ENCODE data around the gene MILR1.

The MILR1 gene

DNA sequence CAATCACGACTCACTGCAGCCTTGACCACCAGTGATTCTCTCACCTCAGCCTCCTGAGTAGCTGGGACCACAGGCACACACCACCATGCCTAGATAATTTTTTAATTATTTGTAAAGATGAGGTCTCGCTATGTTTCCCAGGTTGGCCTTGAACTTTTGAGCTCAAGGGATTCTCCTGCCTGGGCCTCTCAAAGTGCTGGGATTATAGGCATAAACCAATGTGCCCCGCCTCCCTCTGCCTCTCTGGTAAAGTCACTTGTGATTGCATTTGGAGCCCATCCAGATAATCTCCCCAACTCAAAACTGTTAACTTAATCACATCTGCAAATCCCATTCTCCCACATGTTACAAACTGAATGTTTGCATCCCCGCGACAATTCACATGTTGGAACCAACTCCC is 46.4 kb upstream of the MILR1 start:
- no peaks in the 10 kb centered on the region for H3K9me3 ChIP-seq
- no peak for TF ChIP-seq CTCF (IDR thresholded peaks at IDR 0.05; ENCODE audit: low read depth, low read length)
- no peaks in the 10 kb centered on the region for H3K4me1 ChIP-seq
- H3K36me3 ChIP-seq, result no peaks in the 10 kb centered on the region
- DNase-seq, result no peak
- H3K27me3 ChIP-seq, result no peaks in the 10 kb centered on the region
- no peak overlapping the region for H3K4me3 ChIP-seq (ENCODE audit: low read depth, low read length)

DNA sequence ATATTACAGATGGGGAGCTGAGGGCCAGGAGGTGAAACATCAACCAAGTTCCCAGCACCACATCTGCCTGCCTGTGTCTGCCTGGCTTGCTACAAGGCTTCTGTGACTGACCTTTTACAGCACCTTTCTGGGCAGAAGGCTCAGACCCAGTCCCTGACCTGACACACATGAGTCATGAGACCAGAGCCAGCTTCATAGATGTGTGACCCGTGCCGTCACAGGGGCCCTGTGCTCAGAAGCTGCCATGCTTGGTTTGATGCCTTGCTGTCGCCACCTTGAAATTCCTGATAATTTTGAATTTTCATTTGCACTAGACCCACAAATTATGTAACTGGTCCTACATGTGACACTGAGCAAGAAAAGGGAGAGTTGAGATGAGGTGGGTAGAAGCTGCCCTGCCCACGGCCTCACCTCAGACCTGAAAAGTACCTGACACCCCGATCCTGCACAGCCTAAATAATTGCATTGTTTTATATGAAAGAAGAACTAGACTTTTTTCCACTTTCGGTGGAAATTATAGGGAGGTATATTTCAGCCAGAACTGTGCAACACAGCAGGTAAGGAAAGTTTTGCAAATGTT is 44.9 kb upstream of the MILR1 start:
- H3K36me3 ChIP-seq, result no peaks in the 10 kb centered on the region
- DNase-seq, result no peak
- no peak overlapping the region for H3K4me3 ChIP-seq (ENCODE audit: low read depth, low read length)
- TF ChIP-seq CTCF (IDR thresholded peaks at IDR 0.05; ENCODE audit: low read depth, low read length), result no peak
- no peaks in the 10 kb centered on the region for H3K4me1 ChIP-seq
- no peaks in the 10 kb centered on the region for H3K9me3 ChIP-seq
- H3K27me3 ChIP-seq, result no peaks in the 10 kb centered on the region

GRCh38 chr17:64406321-64407200 is 42.4 kb upstream of the MILR1 start:
- Histone ChIP-seq H3K4me3 (ENCODE audit: low read depth, low read length) (no peak overlapping the region), H3K4me1 (no peaks in the 10 kb centered on the region), H3K9me3 (no peaks in the 10 kb centered on the region), H3K27me3 (no peaks in the 10 kb centered on the region), H3K36me3 (no peaks in the 10 kb centered on the region)
- no peak for DNase-seq
- no peak for TF ChIP-seq CTCF (IDR thresholded peaks at IDR 0.05; ENCODE audit: low read depth, low read length)

DNA sequence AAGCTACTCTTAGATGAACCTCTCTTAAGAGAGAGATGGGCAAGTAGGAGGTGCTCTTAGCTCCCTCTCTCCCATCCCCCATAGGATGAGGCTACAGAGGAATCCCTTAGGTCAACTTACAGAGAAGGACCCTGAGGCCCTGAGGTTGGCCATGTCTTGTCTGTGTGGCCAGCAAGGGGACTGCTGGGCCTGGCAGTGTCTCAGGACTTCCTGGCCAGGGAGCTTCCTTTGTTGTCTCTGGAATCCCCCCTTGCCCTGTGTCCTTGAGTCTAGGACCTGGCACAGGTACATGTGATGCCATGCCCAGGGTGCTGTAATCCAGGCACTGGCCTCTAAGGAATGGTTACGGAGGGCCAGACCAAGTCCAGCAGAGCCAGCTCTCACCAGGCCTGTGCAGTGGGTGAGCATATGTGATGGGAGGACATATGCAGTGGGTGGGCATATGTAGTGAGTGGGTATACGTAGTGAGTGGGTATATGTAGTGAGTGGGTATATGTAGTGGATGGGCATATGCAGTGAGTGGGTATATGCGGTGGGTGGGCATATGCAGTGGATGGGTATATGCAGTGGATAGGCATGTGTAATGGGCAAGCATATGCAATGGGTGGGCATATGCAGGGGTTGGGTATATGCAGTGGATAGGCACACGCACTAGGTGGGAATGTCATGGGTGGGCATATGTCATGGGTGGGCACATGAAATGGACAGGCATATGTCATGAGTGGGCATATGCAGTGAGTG is 38.0 kb upstream of the MILR1 start:
- H3K4me3 ChIP-seq (ENCODE audit: low read depth, low read length), result no peak overlapping the region

DNA sequence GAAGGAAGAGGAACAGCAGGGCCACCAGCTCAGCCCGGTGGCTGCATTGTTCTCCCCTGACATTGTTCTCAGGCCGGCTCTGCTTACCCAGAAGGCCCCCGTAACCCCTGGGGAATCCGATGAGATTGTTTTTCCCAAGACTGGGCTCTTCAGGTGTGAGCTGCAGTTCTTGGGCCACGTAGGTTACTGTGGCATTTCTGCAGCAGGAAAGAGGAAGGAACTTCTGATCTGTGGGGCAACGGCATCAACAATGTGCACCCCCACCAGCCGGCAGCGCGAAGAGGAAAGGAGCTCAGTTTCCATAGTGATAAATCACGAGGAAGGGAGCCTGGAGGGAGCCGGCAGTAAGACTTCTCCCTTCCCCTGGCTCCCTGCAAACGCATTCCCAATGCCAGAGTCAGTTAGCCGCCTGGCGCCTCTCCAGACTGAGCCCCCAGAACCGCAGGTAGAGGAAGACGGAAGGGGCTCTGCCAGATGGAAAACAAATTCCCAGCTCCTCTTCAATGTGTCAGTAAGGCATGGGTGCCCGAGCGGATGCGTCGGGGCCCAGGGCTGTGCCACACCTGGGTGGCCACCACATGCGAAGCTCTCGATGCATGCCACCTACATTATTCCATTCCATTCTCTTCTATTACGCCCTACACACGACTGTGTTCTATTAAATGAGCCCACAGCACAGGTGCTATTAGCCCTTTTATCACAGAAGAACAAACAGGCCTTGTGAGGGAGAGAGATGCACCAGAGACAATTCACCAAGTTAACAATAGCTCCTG is 36.7 kb upstream of the MILR1 start:
- Histone ChIP-seq H3K4me1 (no peaks in the 10 kb centered on the region), H3K9me3 (no peaks in the 10 kb centered on the region), H3K36me3 (no peaks in the 10 kb centered on the region), H3K27me3 (no peaks in the 10 kb centered on the region), H3K4me3 (ENCODE audit: low read depth, low read length) (peak overlapping the region; percentile 23)
- DNase-seq, result no peak
- no peak for TF ChIP-seq CTCF (IDR thresholded peaks at IDR 0.05; ENCODE audit: low read depth, low read length)

More for the DNA sequence above, 38.0 kb upstream of the MILR1 start:
- Histone ChIP-seq H3K9me3 (no peaks in the 10 kb centered on the region), H3K27me3 (no peaks in the 10 kb centered on the region), H3K4me1 (no peaks in the 10 kb centered on the region), H3K36me3 (no peaks in the 10 kb centered on the region)
- DNase-seq, result no peak
- TF ChIP-seq CTCF (IDR thresholded peaks at IDR 0.05; ENCODE audit: low read depth, low read length), result no peak

All from BE2C (cell line).